Effector memory CD4-positive, alpha-beta T cell (primary cell): ENCODE results near the gene CNR2.

Source experiments
- DNase-seq, 3 donors: peaks; one replicate each; pipeline ENCODE4 v3.0.0-alpha.2; 2020
- H3K27ac ChIP-seq: 2 replicates; pipeline ENCODE4 v1.7.0; 2013; ENCODE audit warnings: mild to moderate bottlenecking, low read length, moderate library complexity; ENCODE audit not compliant: insufficient read depth, poor library complexity, severe bottlenecking
- H3K27me3 ChIP-seq: replicated peaks from 2 replicates; pipeline ENCODE4 v1.7.0; 2013; ENCODE audit warnings: mild to moderate bottlenecking, low read length; ENCODE audit not compliant: insufficient read depth, control insufficient read depth, poor library complexity, severe bottlenecking
- H3K36me3 ChIP-seq: 2 replicates; pipeline ENCODE4 v1.7.0; 2013; ENCODE audit warnings: mild to moderate bottlenecking, low read length, moderate library complexity; ENCODE audit not compliant: control insufficient read depth, insufficient read depth
- H3K4me1 ChIP-seq: 2 replicates; pipeline ENCODE4 v1.7.0; 2013; ENCODE audit warnings: low read length, mild to moderate bottlenecking; ENCODE audit not compliant: control insufficient read depth, insufficient read depth, poor library complexity, severe bottlenecking
- H3K4me3 ChIP-seq: 2 replicates; pipeline ENCODE4 v1.7.0; 2013; ENCODE audit warnings: low read length, low read depth, mild to moderate bottlenecking; ENCODE audit not compliant: insufficient read depth, poor library complexity, severe bottlenecking
- H3K9me3 ChIP-seq: 2 replicates; pipeline ENCODE4 v1.7.0; 2013; ENCODE audit warnings: mild to moderate bottlenecking, low read length, moderate library complexity; ENCODE audit not compliant: control insufficient read depth

The CNR2 gene

GRCh38 chr1:23922321-23922943 is 9.3 kb upstream of the CNR2 start:
- H3K9me3 ChIP-seq, result no peaks in the 10 kb centered on the region
- H3K27me3 ChIP-seq, result no peaks in the 10 kb centered on the region
- no peaks in the 10 kb centered on the region for H3K36me3 ChIP-seq
- no peak overlapping the region for H3K4me3 ChIP-seq
- no peak for DNase-seq
- H3K4me1 ChIP-seq, result no peaks in the 10 kb centered on the region
- no peak overlapping the region for H3K27ac ChIP-seq

- Histone ChIP-seq H3K9me3 (no peaks in the 10 kb centered on the region), H3K4me1 (no peaks in the 10 kb centered on the region), H3K36me3 (no peaks in the 10 kb centered on the region), H3K27ac (no peak overlapping the region), H3K27me3 (no peaks in the 10 kb centered on the region), H3K4me3 (no peak overlapping the region)
- peak in 1 of 3 donors; percentile 1 for DNase-seq
Observed at GRCh38 chr1:23916209-23917131, 3.3 kb upstream of the CNR2 start.

GRCh38 chr1:23915466-23915865 is 2.3 kb upstream of the CNR2 start:
- no peak for DNase-seq
- no peaks in the 10 kb centered on the region for H3K36me3 ChIP-seq
- H3K27ac ChIP-seq, result no peak overlapping the region
- H3K4me3 ChIP-seq, result no peak overlapping the region
- no peaks in the 10 kb centered on the region for H3K4me1 ChIP-seq
- H3K27me3 ChIP-seq, result no peaks in the 10 kb centered on the region
- no peaks in the 10 kb centered on the region for H3K9me3 ChIP-seq

- Histone ChIP-seq H3K27me3 (no peaks in the 10 kb centered on the region), H3K9me3 (no peaks in the 10 kb centered on the region), H3K36me3 (no peaks in the 10 kb centered on the region), H3K4me3 (no peak overlapping the region), H3K4me1 (no peaks in the 10 kb centered on the region), H3K27ac (no peak overlapping the region)
- no peak for DNase-seq
Observed at GRCh38 chr1:23914921-23915320, 1.8 kb upstream of the CNR2 start.

GRCh38 chr1:23911921-23912320 is 1.2 kb downstream of the CNR2 start:
- H3K9me3 ChIP-seq, result no peaks in the 10 kb centered on the region
- H3K27ac ChIP-seq, result no peak overlapping the region
- DNase-seq, result no peak
- no peak overlapping the region for H3K4me3 ChIP-seq
- H3K4me1 ChIP-seq, result no peaks in the 10 kb centered on the region
- peaks cover 3% of the 10 kb centered on the region for H3K27me3 ChIP-seq
- no peaks in the 10 kb centered on the region for H3K36me3 ChIP-seq

GRCh38 chr1:23910553-23911246 is 2.5 kb downstream of the CNR2 start:
- H3K4me3 ChIP-seq, result no peak overlapping the region
- H3K27me3 ChIP-seq, result peaks cover 3% of the 10 kb centered on the region
- no peak for DNase-seq
- no peaks in the 10 kb centered on the region for H3K9me3 ChIP-seq
- H3K36me3 ChIP-seq, result no peaks in the 10 kb centered on the region
- no peak overlapping the region for H3K27ac ChIP-seq
- no peaks in the 10 kb centered on the region for H3K4me1 ChIP-seq

GRCh38 chr1:23910144-23910543 is 3.0 kb downstream of the CNR2 start:
- DNase-seq, result no peak
- no peaks in the 10 kb centered on the region for H3K36me3 ChIP-seq
- no peaks in the 10 kb centered on the region for H3K4me1 ChIP-seq
- no peak overlapping the region for H3K27ac ChIP-seq
- no peaks in the 10 kb centered on the region for H3K9me3 ChIP-seq
- peaks cover 3% of the 10 kb centered on the region for H3K27me3 ChIP-seq
- no peak overlapping the region for H3K4me3 ChIP-seq

- no peaks in the 10 kb centered on the region for H3K4me1 ChIP-seq
Observed at GRCh38 chr1:23909412-23909811, 3.8 kb downstream of the CNR2 start.

GRCh38 chr1:23908453-23909341 is 4.5 kb downstream of the CNR2 start:
- Histone ChIP-seq H3K27ac (no peak overlapping the region), H3K9me3 (no peaks in the 10 kb centered on the region), H3K36me3 (no peaks in the 10 kb centered on the region), H3K27me3 (peaks cover 3% of the 10 kb centered on the region), H3K4me1 (no peaks in the 10 kb centered on the region), H3K4me3 (no peak overlapping the region)
- no peak for DNase-seq

More at GRCh38 chr1:23909412-23909811, 3.8 kb downstream of the CNR2 start:
- Histone ChIP-seq H3K36me3 (no peaks in the 10 kb centered on the region), H3K27ac (no peak overlapping the region), H3K4me3 (no peak overlapping the region), H3K27me3 (peaks cover 3% of the 10 kb centered on the region), H3K9me3 (no peaks in the 10 kb centered on the region)
- DNase-seq, result no peak
